Measurements from ENCODE around the gene SF3A1. TPM values are rescaled to one million over a fixed set of nuclear protein-coding genes. Genes with fewer than 3 reads are reported as not detected.
A peak's percentile ranks its signal among the peaks of the same experiment; 100 is the strongest.

The SF3A1 gene
- total RNA-seq, 1 donor from 2014 or later = 89.2 TPM

DNA sequence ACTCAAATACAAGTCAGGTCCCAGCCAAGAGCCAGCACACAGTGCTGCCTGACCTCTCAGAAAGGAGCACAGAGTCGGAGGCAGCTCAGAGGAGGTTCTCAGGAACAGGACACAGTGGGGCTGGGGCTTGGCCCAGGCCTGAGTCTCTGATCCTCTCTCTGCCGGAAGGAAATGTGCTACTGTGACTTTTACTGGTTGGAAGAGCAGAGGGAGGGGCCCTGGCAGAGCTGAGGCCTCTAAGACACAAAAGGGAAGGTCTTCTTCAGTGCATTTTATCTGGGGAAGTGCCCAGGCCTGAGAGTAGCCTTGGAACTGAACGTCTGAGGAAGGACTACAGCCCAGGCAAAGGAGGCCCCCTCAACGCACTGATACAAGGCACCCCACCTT lies 51.2 kb downstream of the SF3A1 start:
- H3K27me3 ChIP-seq (ENCODE audit: low read depth) = no peaks in the 10 kb centered on the region
- H3K27ac ChIP-seq (replicated peaks) = peak overlapping the region; percentile 87
- peak overlapping the region; percentile 30 for H3K4me3 ChIP-seq
- peak; percentile 78 for DNase-seq
- H3K4me1 ChIP-seq = peaks cover 100% of the 10 kb centered on the region
- intact Hi-C loops (cut with micrococcal nuclease) = no loop called here
- H3K9me3 ChIP-seq (replicated peaks) = no peaks in the 10 kb centered on the region
- TF ChIP-seq, protein P1, sequence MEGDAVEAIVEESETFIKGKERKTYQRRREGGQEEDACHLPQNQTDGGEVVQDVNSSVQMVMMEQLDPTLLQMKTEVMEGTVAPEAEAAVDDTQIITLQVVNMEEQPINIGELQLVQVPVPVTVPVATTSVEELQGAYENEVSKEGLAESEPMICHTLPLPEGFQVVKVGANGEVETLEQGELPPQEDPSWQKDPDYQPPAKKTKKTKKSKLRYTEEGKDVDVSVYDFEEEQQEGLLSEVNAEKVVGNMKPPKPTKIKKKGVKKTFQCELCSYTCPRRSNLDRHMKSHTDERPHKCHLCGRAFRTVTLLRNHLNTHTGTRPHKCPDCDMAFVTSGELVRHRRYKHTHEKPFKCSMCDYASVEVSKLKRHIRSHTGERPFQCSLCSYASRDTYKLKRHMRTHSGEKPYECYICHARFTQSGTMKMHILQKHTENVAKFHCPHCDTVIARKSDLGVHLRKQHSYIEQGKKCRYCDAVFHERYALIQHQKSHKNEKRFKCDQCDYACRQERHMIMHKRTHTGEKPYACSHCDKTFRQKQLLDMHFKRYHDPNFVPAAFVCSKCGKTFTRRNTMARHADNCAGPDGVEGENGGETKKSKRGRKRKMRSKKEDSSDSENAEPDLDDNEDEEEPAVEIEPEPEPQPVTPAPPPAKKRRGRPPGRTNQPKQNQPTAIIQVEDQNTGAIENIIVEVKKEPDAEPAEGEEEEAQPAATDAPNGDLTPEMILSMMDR (IDR thresholded peaks at IDR 0.05; ENCODE audit: borderline replicate concordance) = no peak
- H3K36me3 ChIP-seq = peaks cover 19% of the 10 kb centered on the region

DNA sequence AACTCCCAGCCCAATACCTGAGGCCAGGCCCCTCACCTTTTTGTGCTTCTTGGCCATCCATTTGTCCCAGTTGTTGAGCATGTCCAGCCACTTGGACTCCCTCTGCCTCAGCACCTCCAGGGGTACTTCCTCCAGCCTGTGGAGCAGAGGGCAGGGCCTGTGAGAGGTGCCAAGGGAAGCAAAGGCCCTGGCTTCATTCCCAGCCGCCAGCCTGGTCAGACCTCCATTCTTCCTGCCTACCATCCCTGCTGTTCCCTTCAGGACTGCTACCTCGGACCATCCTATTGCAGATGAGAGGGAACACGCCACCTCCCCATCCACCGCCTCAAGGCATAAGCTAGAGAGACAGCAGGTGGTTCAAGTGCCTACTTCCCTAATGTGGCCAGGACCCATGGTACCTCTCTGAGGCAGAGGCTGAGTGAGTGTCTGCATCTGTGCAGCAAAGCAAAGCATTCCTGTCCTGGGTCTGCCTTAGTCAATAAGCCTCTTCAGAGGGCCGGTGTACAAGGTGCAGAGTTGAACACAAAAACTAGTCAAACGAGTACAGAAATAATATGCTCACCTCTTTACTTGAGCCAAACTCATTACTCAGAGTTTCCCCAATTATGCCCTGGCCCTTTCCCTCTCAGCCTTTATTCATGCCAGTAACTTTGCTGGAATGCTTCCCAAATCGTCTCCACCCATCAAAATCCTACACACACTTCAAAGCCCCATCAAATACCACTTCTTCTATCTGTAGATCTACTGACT lies 52.0 kb downstream of the SF3A1 start:
- H3K9me3 ChIP-seq (replicated peaks) = no peaks in the 10 kb centered on the region
- H3K27ac ChIP-seq (replicated peaks) = peak overlapping the region; percentile 87
- peaks cover 22% of the 10 kb centered on the region for H3K36me3 ChIP-seq
- no peak for DNase-seq
- peak overlapping the region; percentile 30 for H3K4me3 ChIP-seq
- H3K27me3 ChIP-seq (ENCODE audit: low read depth) = no peaks in the 10 kb centered on the region
- H3K4me1 ChIP-seq = peaks cover 99% of the 10 kb centered on the region
- intact Hi-C loops (cut with micrococcal nuclease) = no loop called here
- TF ChIP-seq, protein P1 (IDR thresholded peaks at IDR 0.05; ENCODE audit: borderline replicate concordance) = no peak

DNA sequence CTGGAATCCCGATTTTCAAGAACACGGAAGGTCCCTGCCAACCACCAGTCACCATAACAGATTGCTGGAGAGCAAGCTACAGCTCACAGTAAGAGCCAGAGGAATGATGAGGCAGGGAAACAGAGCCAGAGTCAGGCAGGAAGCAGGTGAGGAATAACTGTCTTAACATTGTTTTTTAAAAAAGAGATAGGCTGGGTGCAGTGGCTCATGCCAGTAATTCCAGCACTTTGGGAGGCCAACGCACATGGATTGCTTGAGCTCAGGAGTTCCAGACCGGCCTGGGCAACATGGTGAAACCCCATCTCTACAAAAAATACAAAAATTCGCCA lies 53.9 kb downstream of the SF3A1 start:
- H3K4me1 ChIP-seq = peaks cover 99% of the 10 kb centered on the region
- no peaks in the 10 kb centered on the region for H3K9me3 ChIP-seq (replicated peaks)
- no peak for DNase-seq
- no peak overlapping the region for H3K4me3 ChIP-seq
- TF ChIP-seq, protein P1 (IDR thresholded peaks at IDR 0.05; ENCODE audit: borderline replicate concordance) = no peak
- peaks cover 41% of the 10 kb centered on the region for H3K36me3 ChIP-seq
- intact Hi-C loops (cut with micrococcal nuclease) = no loop called here
- no peaks in the 10 kb centered on the region for H3K27me3 ChIP-seq (ENCODE audit: low read depth)
- H3K27ac ChIP-seq (replicated peaks) = peak overlapping the region; percentile 87

DNA sequence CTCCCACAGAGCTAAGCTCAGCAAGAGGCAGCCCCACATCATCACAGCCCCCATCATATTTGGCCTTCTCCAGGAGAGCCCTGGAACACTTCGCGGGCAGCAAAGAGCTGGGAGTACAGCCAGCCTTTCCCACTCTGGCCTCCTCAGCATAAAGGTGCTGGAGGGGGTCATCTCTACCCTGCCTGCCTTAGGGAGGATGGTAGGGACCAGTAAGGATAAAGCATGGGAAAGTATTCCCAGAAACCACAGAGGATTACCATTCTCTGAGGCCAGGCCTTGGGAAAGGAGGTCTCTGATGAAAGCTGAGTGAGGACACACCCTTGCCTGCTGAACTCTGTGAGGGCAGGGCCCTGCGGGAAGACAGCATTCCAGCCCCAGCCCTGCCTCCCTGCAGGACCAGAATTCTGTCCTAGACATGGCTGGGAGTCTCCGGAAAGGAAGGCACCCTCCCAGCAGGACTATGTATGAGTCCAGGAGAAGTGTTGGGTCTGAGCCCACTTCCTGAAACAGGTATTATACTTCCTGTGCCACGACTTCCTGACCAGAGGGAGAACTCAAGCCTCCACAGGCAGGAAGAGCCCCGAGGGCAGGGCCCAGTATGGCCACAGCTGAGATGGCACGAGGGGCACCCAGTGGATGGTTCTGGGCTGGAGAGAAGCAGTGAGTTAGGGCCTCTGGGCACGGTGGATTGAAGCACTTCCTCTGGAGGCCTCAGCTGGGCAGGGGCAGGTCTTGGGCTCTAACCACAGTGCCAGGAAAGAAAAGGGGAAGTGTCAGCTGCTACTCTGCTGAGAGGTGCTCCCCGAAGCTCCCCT lies 54.5 kb downstream of the SF3A1 start:
- Histone ChIP-seq H3K9me3 (replicated peaks) (no peaks in the 10 kb centered on the region), H3K36me3 (peaks cover 47% of the 10 kb centered on the region), H3K27me3 (ENCODE audit: low read depth) (no peaks in the 10 kb centered on the region), H3K4me3 (no peak overlapping the region), H3K27ac (replicated peaks) (peak overlapping the region; percentile 87), H3K4me1 (peaks cover 97% of the 10 kb centered on the region)
- intact Hi-C loops (cut with micrococcal nuclease) = no loop called here
- TF ChIP-seq, protein P1 (IDR thresholded peaks at IDR 0.05; ENCODE audit: borderline replicate concordance) = no peak
- DNase-seq = peak; percentile 57

DNA sequence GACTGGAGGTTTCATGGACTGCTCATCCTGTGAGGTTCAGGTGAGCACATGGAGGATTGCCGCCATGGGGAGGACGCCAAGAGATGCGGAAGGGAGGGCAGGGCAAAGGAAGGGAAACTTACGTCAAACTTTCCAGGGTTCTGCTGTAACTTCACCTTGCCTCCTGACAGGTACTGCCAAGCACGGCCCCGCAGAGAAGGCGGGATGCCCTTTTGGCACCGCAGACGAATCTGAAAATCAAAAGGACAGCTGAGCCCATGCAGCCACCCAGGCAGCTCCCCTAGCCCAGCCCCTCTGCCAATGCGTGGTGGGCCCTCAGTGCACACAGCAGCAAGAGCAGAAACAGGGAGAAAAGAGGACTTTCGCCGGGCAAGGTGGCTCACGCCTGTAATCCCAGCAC lies 57.4 kb downstream of the SF3A1 start:
- TF ChIP-seq, protein P1 (IDR thresholded peaks at IDR 0.05; ENCODE audit: borderline replicate concordance) = no peak
- Histone ChIP-seq H3K9me3 (replicated peaks) (no peaks in the 10 kb centered on the region), H3K4me1 (peaks cover 68% of the 10 kb centered on the region), H3K27me3 (ENCODE audit: low read depth) (no peaks in the 10 kb centered on the region), H3K4me3 (no peak overlapping the region), H3K27ac (replicated peaks) (peak overlapping the region; percentile 87), H3K36me3 (peaks cover 75% of the 10 kb centered on the region)
- intact Hi-C loops (cut with micrococcal nuclease) = no loop called here
- DNase-seq = no peak
